IMR-90 (cell line): ENCODE data around the gene STK40. TPM values are rescaled to one million over a fixed set of nuclear protein-coding genes. Genes with fewer than 3 reads are reported as not detected.

ENCODE experiments used
- ATAC-seq: fragments of 200-7000 bp; cut with Tn5 transposase; 2 replicates; pipeline ENCODE4 v1.9.1; 2020; ENCODE audit warnings: low read depth, mild to moderate bottlenecking, moderate library complexity
- BruUV-seq: library from RNA; stranded (reverse); fragments of 400-500 nt; replicated peaks from 2 replicates; lab custom pipeline; 2021; lab: Mats Ljungman, UMichigan
- CTCF ChIA-PET: fragments of 300-600 bp; formaldehyde crosslinking; extraction: SDS; loops from one replicate; lab custom pipeline; 2021; ENCODE audit warnings: antibody characterized with exemption; lab: Yijun Ruan, JAX
- POLR2A ChIA-PET: fragments of 300-600 bp; sonication (Branson Sonifier 250); formaldehyde crosslinking; loops from one replicate; lab custom pipeline; 2022; ENCODE audit warnings: antibody characterized with exemption; ENCODE audit not compliant: unreplicated experiment; lab: Charles Lee
- DNase-seq: peaks from one replicate; pipeline ENCODE4 v3.0.0; 2013
- H2AFZ ChIP-seq: replicated peaks from 2 replicates; pipeline ENCODE3; 2013; ENCODE audit warnings: low read length, mild to moderate bottlenecking; ENCODE audit not compliant: poor library complexity
- H2AK5ac ChIP-seq: 2 replicates; pipeline ENCODE4 v1.6.1; 2013; ENCODE audit warnings: low read depth, low read length, inconsistent platforms
- H2AK9ac ChIP-seq: replicated peaks from 2 replicates; pipeline ENCODE3; 2013; ENCODE audit warnings: mild to moderate bottlenecking, low read depth, low read length, moderate library complexity; ENCODE audit not compliant: poor library complexity
- H2BK120ac ChIP-seq: 2 replicates; pipeline ENCODE4 v1.6.1; 2013; ENCODE audit warnings: low read depth, low read length, inconsistent platforms
- H2BK15ac ChIP-seq: 3 replicates; pipeline ENCODE4 v1.6.1; 2013; ENCODE audit warnings: low read depth, low read length, inconsistent platforms
- H2BK20ac ChIP-seq: 2 replicates; pipeline ENCODE4 v1.6.1; 2013; ENCODE audit warnings: low read depth, mild to moderate bottlenecking, inconsistent platforms, low read length, moderate library complexity
- H2BK5ac ChIP-seq: 2 replicates; pipeline ENCODE4 v1.6.1; 2013; ENCODE audit warnings: mild to moderate bottlenecking, low read depth, low read length, inconsistent platforms; ENCODE audit not compliant: poor library complexity, severe bottlenecking
- H3K14ac ChIP-seq: replicated peaks from 2 replicates; pipeline ENCODE4 v1.6.1; 2013; ENCODE audit warnings: low read depth, low read length, inconsistent platforms
- H3K18ac ChIP-seq: 2 replicates; pipeline ENCODE4 v1.6.1; 2013; ENCODE audit warnings: low read depth, low read length, control low read depth
- H3K23ac ChIP-seq: 2 replicates; pipeline ENCODE4 v1.6.1; 2013; ENCODE audit warnings: low read depth, low read length, inconsistent platforms
- H3K27ac ChIP-seq: 2 replicates; pipeline ENCODE4 v1.5.1; 2013; ENCODE audit warnings: mild to moderate bottlenecking, control low read depth, low read length; ENCODE audit not compliant: insufficient read depth
- H3K27me3 ChIP-seq: 2 replicates; pipeline ENCODE4 v1.6.1; 2013; ENCODE audit warnings: low read length; ENCODE audit not compliant: control insufficient read depth, insufficient read depth
- H3K36me3 ChIP-seq: 2 replicates; pipeline ENCODE4 v1.6.1; 2013; ENCODE audit warnings: low read length, mixed read lengths; ENCODE audit not compliant: control insufficient read depth, insufficient read depth
- H3K4ac ChIP-seq: 2 replicates; pipeline ENCODE4 v1.6.1; 2013; ENCODE audit warnings: low read depth, low read length, inconsistent platforms
- H3K4me1 ChIP-seq: 2 replicates; pipeline ENCODE4 v1.6.1; 2013; ENCODE audit warnings: low read length, mixed read lengths; ENCODE audit not compliant: control insufficient read depth, insufficient read depth
- H3K4me2 ChIP-seq: 2 replicates; pipeline ENCODE4 v1.6.1; 2013; ENCODE audit warnings: low read depth, mild to moderate bottlenecking, control low read depth, low read length, moderate library complexity
- H3K4me3 ChIP-seq: 2 replicates; pipeline ENCODE4 v1.5.1; 2013; ENCODE audit warnings: low read depth, mild to moderate bottlenecking, control low read depth, low read length, moderate library complexity; ENCODE audit not compliant: insufficient read depth
- H3K56ac ChIP-seq: 2 replicates; pipeline ENCODE4 v1.6.1; 2013; ENCODE audit warnings: low read length, inconsistent platforms; ENCODE audit not compliant: insufficient read depth; ENCODE audit errors: extremely low read depth
- H3K79me1 ChIP-seq, 2 experiments: 2 replicates each; pipeline ENCODE4 v1.6.1; 2013; ENCODE audit warnings: low read length in 2 of 2, inconsistent platforms in 1 of 2, low read depth in 1 of 2
- H3K9ac ChIP-seq: 2 replicates; pipeline ENCODE4 v1.6.1; 2013; ENCODE audit warnings: low read depth, low read length, control low read depth
- H3K9me1 ChIP-seq: 2 replicates; pipeline ENCODE4 v1.6.1; 2013; ENCODE audit warnings: low read length, inconsistent platforms; ENCODE audit not compliant: insufficient read depth
- H3K9me3 ChIP-seq: 2 replicates; pipeline ENCODE4 v1.6.1; 2013; ENCODE audit warnings: low read length; ENCODE audit not compliant: control insufficient read depth, insufficient read depth
- H4K20me1 ChIP-seq: 2 replicates; pipeline ENCODE4 v1.6.1; 2013; ENCODE audit warnings: low read length, inconsistent platforms; ENCODE audit not compliant: insufficient read depth
- H4K5ac ChIP-seq: 2 replicates; pipeline ENCODE4 v1.6.1; 2013; ENCODE audit warnings: mild to moderate bottlenecking, low read depth, low read length, control low read depth
- H4K8ac ChIP-seq, 2 experiments: 2 replicates each; pipeline ENCODE4 v1.6.1; 2013; ENCODE audit warnings: low read depth in 2 of 2, low read length in 2 of 2, control low read depth in 1 of 2, inconsistent platforms in 1 of 2
- H4K91ac ChIP-seq: 2 replicates; pipeline ENCODE4 v1.6.1; 2013; ENCODE audit warnings: low read depth, low read length, inconsistent platforms; ENCODE audit not compliant: insufficient read depth
- BHLHE40 ChIP-seq: fragments of 150-350 bp; IDR thresholded peaks from 2 replicates; pipeline ENCODE4 v1.6.1; 2016; ENCODE audit warnings: mild to moderate bottlenecking, low read depth, low read length
- CEBPB ChIP-seq: IDR thresholded peaks from 2 replicates; pipeline ENCODE4 v1.6.1; 2012; ENCODE audit warnings: low read depth, low read length, improper control_type of control experiment
- CHD1 ChIP-seq: IDR thresholded peaks from 2 replicates; pipeline ENCODE4 v1.6.1; 2012; ENCODE audit warnings: low read depth, low read length, improper control_type of control experiment
- MXI1 ChIP-seq: IDR thresholded peaks from 2 replicates; pipeline ENCODE4 v1.6.1; 2012; ENCODE audit warnings: low read depth, mild to moderate bottlenecking, low read length, moderate library complexity, borderline replicate concordance
- WGBS, 2 experiments: methylation state at CpG; one replicate each; pipeline versions ENCODE4 v1.1.5 to v1.1.7; 2013; ENCODE audit warnings: missing lambda C conversion rate in 2 of 2; ENCODE audit not compliant: insufficient read length in 1 of 2; ENCODE audit errors: extremely low coverage in 2 of 2; 5-methylcytosine and 5-hydroxymethylcytosine counted together
- dilution Hi-C: fragments of 300-500 bp; cut with HindIII; formaldehyde crosslinking; loops from one replicate; pipeline ENCODE4 v1.14.3; 2018; ENCODE audit warnings: low sequenced_read_pairs; ENCODE audit not compliant: unreplicated experiment
- in situ Hi-C: fragments of 300-500 bp; cut with MboI; formaldehyde crosslinking; loops from 3 replicates; pipeline ENCODE4 v1.14.3; 2019; ENCODE audit warnings: low sequenced_read_pairs, inconsistent platforms, mixed read lengths
- intact Hi-C: fragments of 100-400 bp; cut with micrococcal nuclease; formaldehyde crosslinking; loops from 2 replicates; pipeline ENCODE4 v1.10.0; 2022
- polyA plus RNA-seq, 3 experiments: library from polyadenylated mRNA; depleted of rRNA; stranded (reverse); fragments of >200 nt; gene quantifications; 2 replicates each; pipeline ENCODE4 v1.2.3, GENCODE V29; 2012; ENCODE audit warnings: low replicate concordance in 1 of 3
- total RNA-seq: library from RNA; depleted of rRNA; stranded (reverse); fragments of >200 nt; gene quantifications from 2 replicates; pipeline ENCODE4 v1.2.3, GENCODE V29; 2012

Gene STK40
- total and polyA plus RNA-seq, 2 of the 4 experiments (the other 2 are of a cell fraction): 16.0 to 29.9 TPM

DNA sequence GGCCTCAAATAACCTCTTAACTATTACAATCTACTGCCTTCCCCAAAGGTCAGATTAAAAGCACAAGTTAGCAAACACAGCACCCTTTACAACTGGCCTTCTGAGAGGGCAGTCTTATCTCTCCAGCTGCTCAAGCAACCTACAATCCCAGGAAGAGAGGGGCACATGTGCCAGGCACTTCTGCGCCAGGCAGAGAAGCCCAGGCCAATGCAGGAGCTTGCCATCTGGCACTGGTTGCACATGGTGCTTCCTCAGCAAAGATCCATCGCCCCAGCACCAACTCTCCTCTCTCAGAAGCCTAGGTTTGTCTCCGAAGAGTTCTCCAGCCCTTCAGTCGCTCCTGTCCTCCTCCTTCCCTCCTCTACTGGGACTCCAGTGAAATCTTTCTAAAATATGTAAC lies 2.5 kb downstream of the STK40 start:
- TF ChIP-seq BHLHE40: no peak
- TF ChIP-seq MXI1: no peak
- TF ChIP-seq CHD1: no peak
- no peak for TF ChIP-seq CEBPB
- ChIA-PET CTCF (interaction anchor here (1.2 kb wide), 1 partner anchor 14 kb away, joined by 4 read pairs; no protein-coding TSS in a partner anchor), POLR2A (no interaction called here)
- Histone ChIP-seq H2AFZ (no peak overlapping the region), H3K9me1 (peaks cover 29% of the 10 kb centered on the region), H3K4me2 (no peak overlapping the region; the same call in 1 of the 2 replicates), H3K4ac (no peak overlapping the region), H3K4me1 (peaks cover 16% of the 10 kb centered on the region), H3K79me1 (peaks cover 10 to 72% of the 10 kb centered on the region in 2 experiments; a peak in 3 of 4 replicates), H4K5ac (no peak overlapping the region), H3K4me3 (no peak overlapping the region), H3K9ac (no peak overlapping the region), H4K91ac (no peak overlapping the region), H4K8ac (no peak overlapping the region), H3K56ac (no peak overlapping the region), H3K27me3 (no peaks in the 10 kb centered on the region), H3K18ac (no peak overlapping the region), H2BK15ac (no peak overlapping the region), H2AK5ac (no peak overlapping the region), H2BK20ac (no peak overlapping the region), H3K27ac (no peak overlapping the region), H3K23ac (0 out of 2 replicates have a peak overlapping the region, but pooled peaks have one; percentile 52), H3K9me3 (no peaks in the 10 kb centered on the region), H3K36me3 (peaks cover 6% of the 10 kb centered on the region), H4K20me1 (peaks cover 61% of the 10 kb centered on the region), H2BK5ac (no peak overlapping the region), H3K14ac (no peak overlapping the region), H2BK120ac (no peak overlapping the region), H2AK9ac (no peak overlapping the region)
- in situ Hi-C loops: no loop called here
- dilution Hi-C loops: no loop called here
- ATAC-seq (no peak), DNase-seq (no peak)
- WGBS, 2 experiments: 93% methylated on average over 3 of the region's 4 CpGs; no CpG with 5 or more reads in 1 of the 2 experiments
- intact Hi-C loops: no loop called here
- no TSS peak for BruUV-seq
